ENCODE results near the gene NELFCD. TPM values are rescaled to one million over a fixed set of nuclear protein-coding genes. Genes with fewer than 3 reads are reported as not detected.
"Not testable (repeated sequence)": the region's sequence is repeated elsewhere in the genome, so short reads cannot be mapped to it uniquely, and the experiment has no call there.

The NELFCD gene
- total and polyA plus RNA-seq, 2 donors (not counting 1 experiment from before 2014, with no cell fraction given), result 80.2 to 107 TPM

GRCh38 chr20:58945965-58946631 is 35.0 kb upstream of the NELFCD start:
- Histone ChIP-seq H3K9me3 (ENCODE audit: control extremely low read depth in 1 of 3, control insufficient read depth in 2 of 3, insufficient read depth in 1 of 3, low read length in 2 of 3) (no peaks in the 10 kb centered on the region), H4K20me1 (ENCODE audit: control insufficient read depth, insufficient read depth, low read length, poor library complexity, severe bottlenecking) (no peaks in the 10 kb centered on the region), H3K9ac (ENCODE audit: low read length) (no peak overlapping the region), H3K4me2 (replicated peaks; ENCODE audit: low read depth, low read length, poor library complexity, severe bottlenecking) (peak overlapping the region; percentile 38), H3K36me3 (replicated peaks in 1 of 2; ENCODE audit: control extremely low read depth in 1 of 2, control insufficient read depth in 1 of 2, extremely low read depth in 1 of 2, insufficient read depth in 2 of 2, low read length in 1 of 2) (no peaks in the 10 kb centered on the region), H3K79me2 (ENCODE audit: control insufficient read depth, insufficient read depth, low read length) (no peaks in the 10 kb centered on the region), H3K4me1 (ENCODE audit: control insufficient read depth in 2 of 2, insufficient read depth in 2 of 2, low read length in 2 of 2) (peaks cover 9% of the 10 kb centered on the region in 2 donors), H3K27ac (ENCODE audit: low read length in 2 of 2) (no peak overlapping the region), H3K4me3 (ENCODE audit: control extremely low read depth in 1 of 5, extremely low read depth in 1 of 5, insufficient read depth in 1 of 5, low read depth in 2 of 5, low read length in 4 of 5) (no peak overlapping the region), H3K27me3 (replicated peaks in 1 of 4; ENCODE audit: control extremely low read depth in 1 of 4, control insufficient read depth in 3 of 4, insufficient read depth in 4 of 4, low read length in 3 of 4) (peaks cover 0 to 4% (median 0%) of the 10 kb centered on the region in 4 experiments), H2AFZ (ENCODE audit: insufficient read depth, low read depth, low read length, poor library complexity, severe bottlenecking) (peak overlapping the region; percentile 48)
- no peak overlapping the region for H3K4me3 Mint-ChIP-seq
- ChIA-PET POLR2A (no interaction called here), CTCF (interaction anchor here (0.6 kb wide), 1 partner anchor 13 kb away, joined by 8 read pairs; no protein-coding TSS in a partner anchor)
- no peak for TF ChIP-seq CTCF (IDR thresholded peaks at IDR 0.05)
- no peak for TF ChIP-seq EZH2 (IDR thresholded peaks at IDR 0.05; ENCODE audit: borderline replicate concordance, insufficient read depth, low read depth, low read length, poor library complexity, severe bottlenecking)
- no peak for ATAC-seq (ENCODE audit: low read depth)
- peaks cover 7% of the 10 kb centered on the region for H3K4me1 Mint-ChIP-seq
- intact Hi-C loops (cut with micrococcal nuclease), result no loop called here
- H3K27ac Mint-ChIP-seq, result peak overlapping the region; percentile 38
- H3K27me3 Mint-ChIP-seq, result no peaks in the 10 kb centered on the region
- peak; percentile 32 for DNase-seq
- H3K9me3 Mint-ChIP-seq (ENCODE audit: insufficient read depth), result no peaks in the 10 kb centered on the region
- WGBS (ENCODE audit: insufficient coverage), result 98% methylated on average over 8 of the region's 10 CpGs

- DNase-seq; H2AFZ ChIP-seq (ENCODE audit: insufficient read depth, low read depth, low read length, poor library complexity, severe bottlenecking); H3K4me1 Mint-ChIP-seq; H3K9me3 ChIP-seq (ENCODE audit: control extremely low read depth in 1 of 3, control insufficient read depth in 2 of 3, insufficient read depth in 1 of 3, low read length in 2 of 3); intact Hi-C loops (cut with micrococcal nuclease); H3K4me3 Mint-ChIP-seq; H3K4me3 ChIP-seq (ENCODE audit: control extremely low read depth in 1 of 5, extremely low read depth in 1 of 5, insufficient read depth in 1 of 5, low read depth in 2 of 5, low read length in 4 of 5); H4K20me1 ChIP-seq (ENCODE audit: control insufficient read depth, insufficient read depth, low read length, poor library complexity, severe bottlenecking); POLR2A ChIA-PET; H3K4me1 ChIP-seq (ENCODE audit: control insufficient read depth in 2 of 2, insufficient read depth in 2 of 2, low read length in 2 of 2); H3K79me2 ChIP-seq (ENCODE audit: control insufficient read depth, insufficient read depth, low read length); H3K4me2 ChIP-seq (replicated peaks; ENCODE audit: low read depth, low read length, poor library complexity, severe bottlenecking); H3K27me3 ChIP-seq (replicated peaks in 1 of 4; ENCODE audit: control extremely low read depth in 1 of 4, control insufficient read depth in 3 of 4, insufficient read depth in 4 of 4, low read length in 3 of 4); H3K9ac ChIP-seq (ENCODE audit: low read length); H3K36me3 ChIP-seq (replicated peaks in 1 of 2; ENCODE audit: control extremely low read depth in 1 of 2, control insufficient read depth in 1 of 2, extremely low read depth in 1 of 2, insufficient read depth in 2 of 2, low read length in 1 of 2); H3K9me3 Mint-ChIP-seq (ENCODE audit: insufficient read depth); H3K27ac ChIP-seq (ENCODE audit: low read length in 2 of 2); H3K27ac Mint-ChIP-seq; CTCF ChIA-PET; ATAC-seq (ENCODE audit: low read depth); H3K27me3 Mint-ChIP-seq: not testable (repeated sequence)
- no CpG with 5 or more reads among the region's 7 CpGs for WGBS (ENCODE audit: insufficient coverage)
Observed at GRCh38 chr20:58947797-58948388, 33.2 kb upstream of the NELFCD start.
